Upper lobe of left lung (tissue), 4 donors: ENCODE results near the gene CYB561.

ENCODE experiments used
- CTCF ChIP-seq, 6 experiments: fragments of 450-650 bp in 4 of 6; fragments of 200-600 bp in 2 of 6; sonication (generic) in 2 of 6; IDR thresholded peaks; one replicate each; pipeline ENCODE4 v1.5.1; 2016 to 2019; ENCODE audit warnings: antibody characterized with exemption in 6 of 6
- POLR2A ChIP-seq, 4 donors: fragments of 450-650 bp; IDR thresholded peaks; one replicate each; pipeline ENCODE4 v1.5.1; 2016 to 2017; ENCODE audit warnings: antibody characterized with exemption in 4 of 4, mild to moderate bottlenecking in 2 of 4

GRCh38 chr17:63454915-63455314 lies 8.8 kb upstream of the CYB561 start:
- TF ChIP-seq POLR2A (IDR thresholded peaks at IDR 0.05) = no peak
- no peak for TF ChIP-seq CTCF (IDR thresholded peaks at IDR 0.05)
